K562 (cell line): ENCODE measurements around the gene CRYBG1.

Experiments used
- FOXA1 ChIP-seq: fragments of 450-650 bp; IDR thresholded peaks from 2 replicates; pipeline ENCODE4 v1.6.1; 2016; ENCODE audit warnings: mild to moderate bottlenecking, borderline replicate concordance
- FOXK2 ChIP-seq, 2 experiments: fragments of 450-650 bp; IDR thresholded peaks in 1 of 2; conservative IDR thresholded peaks in 1 of 2; 2 replicates each; pipeline ENCODE4 v1.6.1; 2016; ENCODE audit warnings: low read depth in 2 of 2, mild to moderate bottlenecking in 1 of 2
- HNRNPUL1 ChIP-seq: fragments of 200-400 bp; formaldehyde crosslinking; IDR thresholded peaks from 2 replicates; pipeline ENCODE4 v1.6.1; 2017; ENCODE audit warnings: low read length
- JUNB ChIP-seq: fragments of 450-650 bp; formaldehyde crosslinking; conservative IDR thresholded peaks from 2 replicates; pipeline ENCODE4 v1.4.0; 2020; ENCODE audit warnings: mild to moderate bottlenecking
- KLF16 ChIP-seq: IDR thresholded peaks from 2 replicates; pipeline ENCODE4 v1.6.1; 2016; ENCODE audit warnings: antibody characterized with exemption
- MYNN ChIP-seq, 2 experiments: sonication (generic); formaldehyde crosslinking in 1 of 2; IDR thresholded peaks; 2 replicates each; pipeline versions ENCODE4 v1.5.0 to v1.6.1; 2016 to 2020; ENCODE audit warnings: antibody characterized with exemption in 1 of 2, missing genetic modification reagents in 1 of 2
- NR3C1 ChIP-seq: sonication (generic); formaldehyde crosslinking; IDR thresholded peaks from 2 replicates; pipeline ENCODE4 v1.8.1; 2022; ENCODE audit warnings: missing genetic modification reagents
- SAFB2 ChIP-seq: fragments of 200-400 bp; formaldehyde crosslinking; IDR thresholded peaks from 2 replicates; pipeline ENCODE4 v1.6.1; 2018; ENCODE audit warnings: borderline replicate concordance, low read length, low read depth, moderate library complexity; ENCODE audit not compliant: severe bottlenecking
- SREBF1 ChIP-seq: fragments of 150-350 bp; IDR thresholded peaks from 2 replicates; pipeline ENCODE4 v1.6.1; 2014; ENCODE audit warnings: antibody characterized with exemption, low read depth, low read length, borderline replicate concordance
- ZZZ3 ChIP-seq: fragments of 450-650 bp; IDR thresholded peaks from 2 replicates; pipeline ENCODE4 v1.6.1; 2016; ENCODE audit warnings: antibody characterized with exemption, mild to moderate bottlenecking, moderate library complexity
- TF ChIP-seq, protein P1 (sequence below), 3 experiments: IDR thresholded peaks in 2 of 3; conservative IDR thresholded peaks in 1 of 3; 2 replicates each; pipeline ENCODE4 v1.5.1; 2011 to 2012; ENCODE audit warnings: low read length in 3 of 3, mild to moderate bottlenecking in 3 of 3, control low read depth in 2 of 3, improper control_type of control experiment in 1 of 3, inconsistent platforms in 1 of 3, low read depth in 1 of 3, mixed read lengths in 1 of 3, moderate library complexity in 1 of 3; ENCODE audit not compliant: insufficient read depth in 2 of 3
- TF ChIP-seq, protein P2 (sequence below): sonication (generic); formaldehyde crosslinking; IDR thresholded peaks from 2 replicates; pipeline ENCODE4 v1.8.1; 2022; ENCODE audit warnings: missing genetic modification reagents
- TF ChIP-seq, protein P3 (sequence below), 2 experiments: fragments of 450-650 bp; formaldehyde crosslinking in 1 of 2; IDR thresholded peaks; 2 replicates each; pipeline versions ENCODE4 v1.4.0 to v1.6.1; 2014 to 2020; ENCODE audit warnings: mild to moderate bottlenecking in 2 of 2, borderline replicate concordance in 1 of 2, low read depth in 1 of 2
- TF ChIP-seq, protein P4 (sequence below): sonication (generic); formaldehyde crosslinking; IDR thresholded peaks from 2 replicates; pipeline ENCODE4 v1.8.0; 2022; ENCODE audit warnings: missing genetic modification reagents, mild to moderate bottlenecking, borderline replicate concordance

DNA sequence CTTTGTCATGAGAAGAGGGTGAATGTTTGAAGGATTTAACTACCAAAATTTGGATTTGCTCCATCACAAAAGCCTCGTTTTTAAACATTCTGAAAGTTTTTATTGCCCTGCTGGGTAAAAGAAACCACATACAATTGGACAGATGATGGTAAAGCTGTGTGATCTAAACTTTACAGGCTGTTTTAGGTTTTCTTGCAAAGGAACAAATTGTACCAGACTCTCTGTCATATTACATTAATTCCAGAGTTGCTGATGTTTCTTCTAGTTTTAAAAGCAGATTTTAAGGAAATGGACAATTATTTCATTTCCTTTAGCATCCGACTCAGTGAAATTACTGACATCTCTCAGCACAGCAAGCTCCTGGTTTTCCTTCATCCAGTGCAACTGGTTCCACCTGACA is 53.2 kb downstream of the CRYBG1 start:
- TF ChIP-seq KLF16 (no peak), MYNN (IDR thresholded peaks at IDR 0.05) (no peak), MYNN (CRISPR knock-in tag; IDR thresholded peaks at IDR 0.05) (no peak), SREBF1 (no peak), FOXK2 (conservative IDR thresholded peaks at IDR 0.05 in 1 of 2, IDR thresholded peaks at IDR 0.05 in 1 of 2; ENCODE audit: low read depth in 2 of 2) (no peak), JUNB (CRISPR knock-in tag) (no peak), ZZZ3 (no peak), NR3C1 (no peak), SAFB2 (no peak), HNRNPUL1 (no peak), FOXA1 (no peak)
- TF ChIP-seq, protein P1, sequence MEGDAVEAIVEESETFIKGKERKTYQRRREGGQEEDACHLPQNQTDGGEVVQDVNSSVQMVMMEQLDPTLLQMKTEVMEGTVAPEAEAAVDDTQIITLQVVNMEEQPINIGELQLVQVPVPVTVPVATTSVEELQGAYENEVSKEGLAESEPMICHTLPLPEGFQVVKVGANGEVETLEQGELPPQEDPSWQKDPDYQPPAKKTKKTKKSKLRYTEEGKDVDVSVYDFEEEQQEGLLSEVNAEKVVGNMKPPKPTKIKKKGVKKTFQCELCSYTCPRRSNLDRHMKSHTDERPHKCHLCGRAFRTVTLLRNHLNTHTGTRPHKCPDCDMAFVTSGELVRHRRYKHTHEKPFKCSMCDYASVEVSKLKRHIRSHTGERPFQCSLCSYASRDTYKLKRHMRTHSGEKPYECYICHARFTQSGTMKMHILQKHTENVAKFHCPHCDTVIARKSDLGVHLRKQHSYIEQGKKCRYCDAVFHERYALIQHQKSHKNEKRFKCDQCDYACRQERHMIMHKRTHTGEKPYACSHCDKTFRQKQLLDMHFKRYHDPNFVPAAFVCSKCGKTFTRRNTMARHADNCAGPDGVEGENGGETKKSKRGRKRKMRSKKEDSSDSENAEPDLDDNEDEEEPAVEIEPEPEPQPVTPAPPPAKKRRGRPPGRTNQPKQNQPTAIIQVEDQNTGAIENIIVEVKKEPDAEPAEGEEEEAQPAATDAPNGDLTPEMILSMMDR (IDR thresholded peaks at IDR 0.05 in 2 of 3, conservative IDR thresholded peaks at IDR 0.05 in 1 of 3; ENCODE audit: insufficient read depth in 2 of 3, low read depth in 1 of 3, low read length in 3 of 3): no peak
- TF ChIP-seq, protein P2, sequence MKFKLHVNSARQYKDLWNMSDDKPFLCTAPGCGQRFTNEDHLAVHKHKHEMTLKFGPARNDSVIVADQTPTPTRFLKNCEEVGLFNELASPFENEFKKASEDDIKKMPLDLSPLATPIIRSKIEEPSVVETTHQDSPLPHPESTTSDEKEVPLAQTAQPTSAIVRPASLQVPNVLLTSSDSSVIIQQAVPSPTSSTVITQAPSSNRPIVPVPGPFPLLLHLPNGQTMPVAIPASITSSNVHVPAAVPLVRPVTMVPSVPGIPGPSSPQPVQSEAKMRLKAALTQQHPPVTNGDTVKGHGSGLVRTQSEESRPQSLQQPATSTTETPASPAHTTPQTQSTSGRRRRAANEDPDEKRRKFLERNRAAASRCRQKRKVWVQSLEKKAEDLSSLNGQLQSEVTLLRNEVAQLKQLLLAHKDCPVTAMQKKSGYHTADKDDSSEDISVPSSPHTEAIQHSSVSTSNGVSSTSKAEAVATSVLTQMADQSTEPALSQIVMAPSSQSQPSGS (CRISPR knock-in tag): no peak
- TF ChIP-seq, protein P3, sequence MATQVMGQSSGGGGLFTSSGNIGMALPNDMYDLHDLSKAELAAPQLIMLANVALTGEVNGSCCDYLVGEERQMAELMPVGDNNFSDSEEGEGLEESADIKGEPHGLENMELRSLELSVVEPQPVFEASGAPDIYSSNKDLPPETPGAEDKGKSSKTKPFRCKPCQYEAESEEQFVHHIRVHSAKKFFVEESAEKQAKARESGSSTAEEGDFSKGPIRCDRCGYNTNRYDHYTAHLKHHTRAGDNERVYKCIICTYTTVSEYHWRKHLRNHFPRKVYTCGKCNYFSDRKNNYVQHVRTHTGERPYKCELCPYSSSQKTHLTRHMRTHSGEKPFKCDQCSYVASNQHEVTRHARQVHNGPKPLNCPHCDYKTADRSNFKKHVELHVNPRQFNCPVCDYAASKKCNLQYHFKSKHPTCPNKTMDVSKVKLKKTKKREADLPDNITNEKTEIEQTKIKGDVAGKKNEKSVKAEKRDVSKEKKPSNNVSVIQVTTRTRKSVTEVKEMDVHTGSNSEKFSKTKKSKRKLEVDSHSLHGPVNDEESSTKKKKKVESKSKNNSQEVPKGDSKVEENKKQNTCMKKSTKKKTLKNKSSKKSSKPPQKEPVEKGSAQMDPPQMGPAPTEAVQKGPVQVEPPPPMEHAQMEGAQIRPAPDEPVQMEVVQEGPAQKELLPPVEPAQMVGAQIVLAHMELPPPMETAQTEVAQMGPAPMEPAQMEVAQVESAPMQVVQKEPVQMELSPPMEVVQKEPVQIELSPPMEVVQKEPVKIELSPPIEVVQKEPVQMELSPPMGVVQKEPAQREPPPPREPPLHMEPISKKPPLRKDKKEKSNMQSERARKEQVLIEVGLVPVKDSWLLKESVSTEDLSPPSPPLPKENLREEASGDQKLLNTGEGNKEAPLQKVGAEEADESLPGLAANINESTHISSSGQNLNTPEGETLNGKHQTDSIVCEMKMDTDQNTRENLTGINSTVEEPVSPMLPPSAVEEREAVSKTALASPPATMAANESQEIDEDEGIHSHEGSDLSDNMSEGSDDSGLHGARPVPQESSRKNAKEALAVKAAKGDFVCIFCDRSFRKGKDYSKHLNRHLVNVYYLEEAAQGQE (IDR thresholded peaks at IDR 0.05; ENCODE audit: borderline replicate concordance): no peak
- TF ChIP-seq, protein P3 (CRISPR knock-in tag; IDR thresholded peaks at IDR 0.05; ENCODE audit: low read depth): no peak
- TF ChIP-seq, protein P4, sequence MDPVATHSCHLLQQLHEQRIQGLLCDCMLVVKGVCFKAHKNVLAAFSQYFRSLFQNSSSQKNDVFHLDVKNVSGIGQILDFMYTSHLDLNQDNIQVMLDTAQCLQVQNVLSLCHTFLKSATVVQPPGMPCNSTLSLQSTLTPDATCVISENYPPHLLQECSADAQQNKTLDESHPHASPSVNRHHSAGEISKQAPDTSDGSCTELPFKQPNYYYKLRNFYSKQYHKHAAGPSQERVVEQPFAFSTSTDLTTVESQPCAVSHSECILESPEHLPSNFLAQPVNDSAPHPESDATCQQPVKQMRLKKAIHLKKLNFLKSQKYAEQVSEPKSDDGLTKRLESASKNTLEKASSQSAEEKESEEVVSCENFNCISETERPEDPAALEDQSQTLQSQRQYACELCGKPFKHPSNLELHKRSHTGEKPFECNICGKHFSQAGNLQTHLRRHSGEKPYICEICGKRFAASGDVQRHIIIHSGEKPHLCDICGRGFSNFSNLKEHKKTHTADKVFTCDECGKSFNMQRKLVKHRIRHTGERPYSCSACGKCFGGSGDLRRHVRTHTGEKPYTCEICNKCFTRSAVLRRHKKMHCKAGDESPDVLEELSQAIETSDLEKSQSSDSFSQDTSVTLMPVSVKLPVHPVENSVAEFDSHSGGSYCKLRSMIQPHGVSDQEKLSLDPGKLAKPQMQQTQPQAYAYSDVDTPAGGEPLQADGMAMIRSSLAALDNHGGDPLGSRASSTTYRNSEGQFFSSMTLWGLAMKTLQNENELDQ (CRISPR knock-in tag): no peak
